ENCODE data around the gene NDUFAF3.
A peak's percentile ranks its signal among the peaks of the same experiment; 100 is the strongest.

The NDUFAF3 gene

GRCh38 chr3:49013113-49013737 lies 8.7 kb upstream of the NDUFAF3 start:
- Histone ChIP-seq H3K27me3 (ENCODE audit: insufficient read depth, low read length) (no peaks in the 10 kb centered on the region), H3K36me3 (ENCODE audit: insufficient read depth, low read length) (no peaks in the 10 kb centered on the region), H3K27ac (ENCODE audit: low read depth, low read length) (no peak overlapping the region), H3K79me2 (ENCODE audit: control insufficient read depth, insufficient read depth, low read length, unreplicated experiment) (peaks cover 25% of the 10 kb centered on the region), H2AFZ (ENCODE audit: low read length, unreplicated experiment) (no peak overlapping the region), H3K4me3 (ENCODE audit: low read depth, low read length) (no peak overlapping the region), H3K4me1 (ENCODE audit: control insufficient read depth, insufficient read depth, low read length, unreplicated experiment) (peaks cover 10% of the 10 kb centered on the region)

- Histone ChIP-seq H3K4me3 (ENCODE audit: low read depth, low read length) (no peak overlapping the region), H3K79me2 (ENCODE audit: control insufficient read depth, insufficient read depth, low read length, unreplicated experiment) (peaks cover 17% of the 10 kb centered on the region), H2AFZ (ENCODE audit: low read length, unreplicated experiment) (no peak overlapping the region), H3K27ac (ENCODE audit: low read depth, low read length) (no peak overlapping the region), H3K4me1 (ENCODE audit: control insufficient read depth, insufficient read depth, low read length, unreplicated experiment) (peaks cover 4% of the 10 kb centered on the region), H3K27me3 (ENCODE audit: insufficient read depth, low read length) (no peaks in the 10 kb centered on the region), H3K36me3 (ENCODE audit: insufficient read depth, low read length) (no peaks in the 10 kb centered on the region)
These were observed 7.9 kb upstream of the NDUFAF3 start for GRCh38 chr3:49013738-49014660.

GRCh38 chr3:49015072-49015471 lies 6.8 kb upstream of the NDUFAF3 start:
- Histone ChIP-seq H3K27me3 (ENCODE audit: insufficient read depth, low read length) (no peaks in the 10 kb centered on the region), H3K79me2 (ENCODE audit: control insufficient read depth, insufficient read depth, low read length, unreplicated experiment) (peaks cover 13% of the 10 kb centered on the region), H3K36me3 (ENCODE audit: insufficient read depth, low read length) (no peaks in the 10 kb centered on the region), H3K4me3 (ENCODE audit: low read depth, low read length) (no peak overlapping the region), H2AFZ (ENCODE audit: low read length, unreplicated experiment) (no peak overlapping the region), H3K27ac (ENCODE audit: low read depth, low read length) (no peak overlapping the region), H3K4me1 (ENCODE audit: control insufficient read depth, insufficient read depth, low read length, unreplicated experiment) (peaks cover 11% of the 10 kb centered on the region)

DNA sequence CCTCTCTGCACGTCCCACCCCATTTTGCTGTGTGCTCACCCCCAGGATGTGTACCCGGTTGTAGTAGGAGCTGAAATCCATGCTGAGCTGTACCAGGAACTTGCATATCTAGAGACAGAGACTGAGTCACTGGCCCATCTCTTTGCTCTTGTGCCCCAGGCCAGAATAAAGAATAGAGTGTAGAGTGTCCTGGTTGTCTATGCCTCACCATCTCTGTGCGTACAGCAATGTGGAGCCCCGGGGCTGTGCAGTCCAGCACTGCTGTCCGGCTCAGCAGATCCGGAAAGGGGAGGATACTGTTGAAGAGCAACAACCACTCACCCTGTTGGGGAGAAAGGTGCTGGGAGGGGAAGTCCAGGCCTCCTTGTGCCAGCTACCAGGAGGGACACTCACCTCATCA lies 6.2 kb upstream of the NDUFAF3 start:
- Histone ChIP-seq H3K27me3 (ENCODE audit: insufficient read depth, low read length) (no peaks in the 10 kb centered on the region), H3K4me3 (ENCODE audit: low read depth, low read length) (no peak overlapping the region), H3K79me2 (ENCODE audit: control insufficient read depth, insufficient read depth, low read length, unreplicated experiment) (peaks cover 20% of the 10 kb centered on the region), H3K4me1 (ENCODE audit: control insufficient read depth, insufficient read depth, low read length, unreplicated experiment) (peaks cover 13% of the 10 kb centered on the region), H2AFZ (ENCODE audit: low read length, unreplicated experiment) (no peak overlapping the region), H3K27ac (ENCODE audit: low read depth, low read length) (no peak overlapping the region), H3K36me3 (ENCODE audit: insufficient read depth, low read length) (no peaks in the 10 kb centered on the region)

DNA sequence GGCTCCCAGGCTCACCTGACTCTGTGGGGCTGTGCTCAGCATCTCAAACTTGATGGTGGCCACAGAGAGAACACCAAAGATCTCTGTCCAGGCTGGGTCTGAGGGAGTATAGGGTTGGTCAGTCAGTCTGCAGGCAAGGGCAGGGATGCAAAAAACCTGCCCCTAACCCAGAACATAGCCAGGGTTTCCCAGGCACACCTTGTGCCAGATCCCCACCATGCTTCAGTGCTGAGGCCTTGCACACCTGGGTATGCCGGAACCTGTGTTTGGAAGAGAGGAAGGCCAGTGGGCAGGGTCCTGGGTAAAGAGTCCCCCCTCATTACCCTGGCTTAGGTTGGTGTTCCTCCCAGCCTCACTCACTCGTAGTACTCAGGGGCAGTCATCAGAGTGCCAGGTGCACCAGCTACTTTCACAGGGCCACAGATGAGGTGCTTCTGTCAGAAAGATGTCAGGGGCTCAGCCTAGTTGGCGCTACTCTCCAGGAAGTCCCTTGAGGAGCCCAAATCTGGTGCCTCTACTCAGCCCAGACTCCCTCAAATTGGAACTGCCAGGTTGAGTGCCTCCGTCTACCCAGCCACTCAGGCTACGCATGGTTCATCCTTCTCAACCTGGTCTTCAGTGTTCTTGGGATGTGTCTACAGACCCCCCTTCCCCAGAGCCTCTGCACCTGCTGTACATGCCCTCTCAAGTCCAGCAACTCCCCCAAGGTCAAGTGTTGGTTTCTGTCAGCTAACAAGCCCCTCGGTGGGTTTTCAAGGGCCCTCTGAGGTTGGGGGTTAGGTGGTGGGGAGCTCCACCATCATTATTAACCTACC lies 5.3 kb upstream of the NDUFAF3 start:
- Histone ChIP-seq H3K4me1 (ENCODE audit: control insufficient read depth, insufficient read depth, low read length, unreplicated experiment) (peaks cover 13% of the 10 kb centered on the region), H3K36me3 (ENCODE audit: insufficient read depth, low read length) (no peaks in the 10 kb centered on the region), H3K4me3 (ENCODE audit: low read depth, low read length) (no peak overlapping the region; the same call in 1 of the 2 replicates), H2AFZ (ENCODE audit: low read length, unreplicated experiment) (no peak overlapping the region), H3K79me2 (ENCODE audit: control insufficient read depth, insufficient read depth, low read length, unreplicated experiment) (peaks cover 22% of the 10 kb centered on the region), H3K27me3 (ENCODE audit: insufficient read depth, low read length) (no peaks in the 10 kb centered on the region), H3K27ac (ENCODE audit: low read depth, low read length) (no peak overlapping the region)

DNA sequence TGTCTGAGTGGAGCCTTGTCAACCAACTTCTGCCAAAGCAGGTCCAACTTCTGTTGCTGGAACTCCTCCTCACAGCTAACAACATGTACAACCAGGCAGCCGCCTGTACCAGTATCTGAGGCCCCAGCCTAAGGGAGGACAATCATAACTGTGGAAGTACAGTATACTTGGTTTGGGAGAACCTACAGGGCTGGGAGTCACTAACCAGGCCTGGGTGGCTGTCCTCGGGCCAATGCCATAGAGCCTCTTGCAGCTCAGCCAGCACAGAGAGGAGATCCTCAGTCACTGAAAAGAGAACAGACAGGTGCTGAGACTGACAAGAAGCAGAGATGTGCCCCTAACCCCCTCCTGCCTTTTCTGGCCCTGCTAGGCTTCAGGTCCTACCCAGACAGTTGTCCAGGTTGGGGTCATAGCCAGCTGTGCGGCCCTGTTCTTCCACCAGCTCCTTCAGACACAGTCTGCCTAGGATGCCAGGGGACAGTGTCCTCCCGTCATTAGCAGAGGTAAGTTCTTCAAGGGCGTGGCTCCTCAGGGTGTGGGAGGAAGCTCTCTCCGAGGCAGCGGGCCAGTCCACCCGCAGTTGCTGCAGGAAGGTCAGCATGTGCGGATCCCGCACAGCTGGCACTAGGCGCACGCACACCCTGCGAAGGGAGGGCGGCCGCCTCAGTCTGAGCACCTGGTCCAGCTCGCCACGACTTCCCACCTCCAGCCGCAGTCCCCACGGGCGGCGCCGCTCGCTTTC lies 4.5 kb upstream of the NDUFAF3 start:
- H3K36me3 ChIP-seq (ENCODE audit: insufficient read depth, low read length), result no peaks in the 10 kb centered on the region
- H3K4me3 ChIP-seq (ENCODE audit: low read depth, low read length), result peak overlapping the region; percentile 94
- H3K27ac ChIP-seq (ENCODE audit: low read depth, low read length), result no peak overlapping the region
- H3K79me2 ChIP-seq (ENCODE audit: control insufficient read depth, insufficient read depth, low read length, unreplicated experiment), result peaks cover 19% of the 10 kb centered on the region
- peaks cover 13% of the 10 kb centered on the region for H3K4me1 ChIP-seq (ENCODE audit: control insufficient read depth, insufficient read depth, low read length, unreplicated experiment)
- H2AFZ ChIP-seq (ENCODE audit: low read length, unreplicated experiment), result no peak overlapping the region
- no peaks in the 10 kb centered on the region for H3K27me3 ChIP-seq (ENCODE audit: insufficient read depth, low read length)

DNA sequence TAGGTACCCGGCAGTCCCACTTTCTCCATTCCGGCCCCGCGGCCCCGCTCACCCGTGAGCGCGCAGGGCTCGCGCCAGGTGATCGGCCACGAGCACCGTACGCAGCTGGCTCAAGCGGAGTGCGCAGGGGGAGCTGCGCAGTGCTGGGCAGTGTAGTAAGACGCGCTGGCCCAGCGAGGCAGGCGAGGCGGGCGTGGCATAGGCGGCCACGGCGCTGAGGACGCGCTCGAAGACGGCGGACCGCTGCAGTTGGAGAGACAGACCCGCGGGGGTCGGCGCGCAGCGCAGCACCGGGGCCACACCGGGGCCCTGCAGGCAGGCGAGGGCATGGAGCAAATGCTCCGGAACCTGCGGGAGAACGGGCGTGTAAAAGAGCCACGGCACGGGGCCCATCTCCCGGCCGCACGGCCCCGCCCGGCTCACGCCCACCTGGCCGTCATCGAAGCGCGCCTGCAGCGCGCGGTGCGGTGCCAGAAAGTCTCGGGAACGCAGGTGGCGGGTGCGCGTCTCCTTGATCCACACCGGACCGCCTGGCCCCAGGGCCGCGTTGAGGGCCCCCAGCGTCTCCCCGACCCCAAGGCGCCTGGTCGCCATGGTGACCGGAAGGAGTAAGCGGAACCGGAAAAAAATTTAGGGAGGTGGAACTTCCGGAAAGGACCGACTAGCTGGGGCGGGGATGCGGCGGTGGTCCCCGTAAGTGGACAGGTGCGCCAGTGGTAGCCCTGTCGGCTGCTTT lies 3.8 kb upstream of the NDUFAF3 start, which contains the start of gene DALRD3:
TSS of gene DALRD3 (minus strand) at position 610 of the 736 bp plus-strand sequence. CDS start at position 594, 16 bp downstream.
- Histone ChIP-seq H3K27me3 (ENCODE audit: insufficient read depth, low read length) (no peaks in the 10 kb centered on the region), H3K27ac (ENCODE audit: low read depth, low read length) (peak within 1 kb of the TSS; percentile 60), H2AFZ (ENCODE audit: low read length, unreplicated experiment) (peak within 1 kb of the TSS; percentile 74), H3K4me1 (ENCODE audit: control insufficient read depth, insufficient read depth, low read length, unreplicated experiment) (peaks cover 16% of the 10 kb centered on the region), H3K79me2 (ENCODE audit: control insufficient read depth, insufficient read depth, low read length, unreplicated experiment) (peaks cover 22% of the 10 kb centered on the region), H3K4me3 (ENCODE audit: low read depth, low read length) (peak within 1 kb of the TSS; percentile 94), H3K36me3 (ENCODE audit: insufficient read depth, low read length) (no peaks in the 10 kb centered on the region)

DNA sequence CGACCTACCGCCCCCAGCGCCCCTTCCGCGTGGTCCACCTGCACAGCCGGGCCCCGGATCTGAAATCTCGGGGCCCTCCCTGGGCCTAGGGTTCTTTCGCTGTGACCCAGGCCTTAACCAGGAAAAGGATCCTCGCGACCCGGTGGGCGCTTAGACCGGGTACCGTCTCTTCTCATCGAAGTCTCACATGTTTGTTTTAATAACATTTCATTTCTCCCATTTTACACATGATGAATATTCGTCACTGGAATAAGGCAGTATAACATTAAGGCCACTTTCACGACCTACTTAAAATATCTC lies 3.3 kb upstream of the NDUFAF3 start:
- Histone ChIP-seq H3K4me1 (ENCODE audit: control insufficient read depth, insufficient read depth, low read length, unreplicated experiment) (peaks cover 19% of the 10 kb centered on the region), H3K36me3 (ENCODE audit: insufficient read depth, low read length) (no peaks in the 10 kb centered on the region), H2AFZ (ENCODE audit: low read length, unreplicated experiment) (peak overlapping the region; percentile 74), H3K27ac (ENCODE audit: low read depth, low read length) (peak overlapping the region; percentile 60), H3K79me2 (ENCODE audit: control insufficient read depth, insufficient read depth, low read length, unreplicated experiment) (peaks cover 22% of the 10 kb centered on the region), H3K27me3 (ENCODE audit: insufficient read depth, low read length) (no peaks in the 10 kb centered on the region), H3K4me3 (ENCODE audit: low read depth, low read length) (peak overlapping the region; percentile 94)

DNA sequence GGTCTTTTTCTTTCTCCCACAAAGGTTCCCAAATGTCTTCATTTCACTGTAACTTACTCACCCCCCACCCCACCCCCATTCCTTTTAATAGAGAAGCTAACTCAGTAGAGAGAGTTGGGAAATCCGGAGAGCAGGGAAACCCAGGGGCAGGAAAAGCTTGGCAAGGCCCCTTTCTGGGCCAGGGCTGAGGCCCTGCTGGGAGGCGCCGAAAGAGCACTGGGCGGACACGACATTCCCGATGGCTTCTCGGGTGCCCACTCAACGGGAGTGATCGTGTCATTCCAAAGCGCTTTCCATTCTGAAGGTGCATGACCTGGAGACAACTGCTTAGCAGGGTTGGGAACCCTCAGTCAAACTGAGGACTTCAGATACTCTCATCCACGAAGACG lies 2.0 kb upstream of the NDUFAF3 start:
- Histone ChIP-seq H3K36me3 (ENCODE audit: insufficient read depth, low read length) (peaks cover 12% of the 10 kb centered on the region; the same call in 1 of the 2 replicates), H3K27me3 (ENCODE audit: insufficient read depth, low read length) (no peaks in the 10 kb centered on the region), H3K27ac (ENCODE audit: low read depth, low read length) (peak overlapping the region; percentile 93), H3K79me2 (ENCODE audit: control insufficient read depth, insufficient read depth, low read length, unreplicated experiment) (peaks cover 26% of the 10 kb centered on the region), H2AFZ (ENCODE audit: low read length, unreplicated experiment) (no peak overlapping the region), H3K4me3 (ENCODE audit: low read depth, low read length) (peak overlapping the region; percentile 91), H3K4me1 (ENCODE audit: control insufficient read depth, insufficient read depth, low read length, unreplicated experiment) (peaks cover 26% of the 10 kb centered on the region)
